ENCODE data around the gene MAP2.

Gene MAP2

GRCh38 chr2:209423562-209424198 lies at the start of gene MAP2:
MAP2 (plus strand) TSS chr2:209424047; CDS start chr2:209653171, 229,124 bp downstream.
- DNase-seq (ENCODE audit: low read depth), result peak; percentile 59

GRCh38 chr2:209376686-209377085 lies 47.2 kb upstream of the MAP2 start:
- DNase-seq (ENCODE audit: low read depth), result no peak

GRCh38 chr2:209380293-209380692 lies 43.6 kb upstream of the MAP2 start:
- no peak for DNase-seq (ENCODE audit: low read depth)

- no peak for DNase-seq (ENCODE audit: low read depth)
Measured at GRCh38 chr2:209381091-209381490, 42.8 kb upstream of the MAP2 start.

GRCh38 chr2:209382775-209383174 lies 41.1 kb upstream of the MAP2 start:
- DNase-seq (ENCODE audit: low read depth), result no peak

GRCh38 chr2:209383212-209383611 lies 40.6 kb upstream of the MAP2 start:
- DNase-seq (ENCODE audit: low read depth), result peak; percentile 21

- DNase-seq (ENCODE audit: low read depth), result no peak
Measured at GRCh38 chr2:209387389-209387788, 36.5 kb upstream of the MAP2 start.

GRCh38 chr2:209388446-209389037 lies 35.3 kb upstream of the MAP2 start:
- DNase-seq (ENCODE audit: low read depth), result no peak

GRCh38 chr2:209389171-209389618 lies 34.7 kb upstream of the MAP2 start:
- no peak for DNase-seq (ENCODE audit: low read depth)

- no peak for DNase-seq (ENCODE audit: low read depth)
Measured at GRCh38 chr2:209390839-209391238, 33.0 kb upstream of the MAP2 start.

GRCh38 chr2:209391776-209392401 lies 32.0 kb upstream of the MAP2 start:
- peak; percentile 25 for DNase-seq (ENCODE audit: low read depth)

- no peak for DNase-seq (ENCODE audit: low read depth)
Measured at GRCh38 chr2:209395229-209395628, 28.6 kb upstream of the MAP2 start.

GRCh38 chr2:209395652-209396051 lies 28.2 kb upstream of the MAP2 start:
- no peak for DNase-seq (ENCODE audit: low read depth)

GRCh38 chr2:209398463-209398862 lies 25.4 kb upstream of the MAP2 start:
- DNase-seq (ENCODE audit: low read depth), result no peak

GRCh38 chr2:209401788-209402187 lies 22.1 kb upstream of the MAP2 start:
- DNase-seq (ENCODE audit: low read depth), result no peak

GRCh38 chr2:209411296-209411695 lies 12.6 kb upstream of the MAP2 start:
- no peak for DNase-seq (ENCODE audit: low read depth)

GRCh38 chr2:209411718-209412117 lies 12.1 kb upstream of the MAP2 start:
- DNase-seq (ENCODE audit: low read depth), result no peak

GRCh38 chr2:209413311-209414014 lies 10.4 kb upstream of the MAP2 start:
- no peak for DNase-seq (ENCODE audit: low read depth)

GRCh38 chr2:209416913-209417312 lies 6.9 kb upstream of the MAP2 start:
- DNase-seq (ENCODE audit: low read depth), result no peak

GRCh38 chr2:209422191-209422754 lies 1.6 kb upstream of the MAP2 start:
- no peak for DNase-seq (ENCODE audit: low read depth)

GRCh38 chr2:209424199-209424701 lies 403 bp downstream of the MAP2 start:
- DNase-seq (ENCODE audit: low read depth), result no peak

GRCh38 chr2:209424781-209425470 lies 1.1 kb downstream of the MAP2 start:
- DNase-seq (ENCODE audit: low read depth), result no peak

Data from stromal cell of bone marrow (primary cell).